Effector memory CD4-positive, alpha-beta T cell (primary cell): ENCODE results near the gene LSAMP.

Experiments used
- DNase-seq, 3 donors: peaks; one replicate each; pipeline ENCODE4 v3.0.0-alpha.2; 2020
- H3K27ac ChIP-seq: 2 replicates; pipeline ENCODE4 v1.7.0; 2013; ENCODE audit warnings: mild to moderate bottlenecking, low read length, moderate library complexity; ENCODE audit not compliant: insufficient read depth, poor library complexity, severe bottlenecking
- H3K27me3 ChIP-seq: replicated peaks from 2 replicates; pipeline ENCODE4 v1.7.0; 2013; ENCODE audit warnings: mild to moderate bottlenecking, low read length; ENCODE audit not compliant: insufficient read depth, control insufficient read depth, poor library complexity, severe bottlenecking
- H3K36me3 ChIP-seq: 2 replicates; pipeline ENCODE4 v1.7.0; 2013; ENCODE audit warnings: mild to moderate bottlenecking, low read length, moderate library complexity; ENCODE audit not compliant: control insufficient read depth, insufficient read depth
- H3K4me1 ChIP-seq: 2 replicates; pipeline ENCODE4 v1.7.0; 2013; ENCODE audit warnings: low read length, mild to moderate bottlenecking; ENCODE audit not compliant: control insufficient read depth, insufficient read depth, poor library complexity, severe bottlenecking
- H3K4me3 ChIP-seq: 2 replicates; pipeline ENCODE4 v1.7.0; 2013; ENCODE audit warnings: low read length, low read depth, mild to moderate bottlenecking; ENCODE audit not compliant: insufficient read depth, poor library complexity, severe bottlenecking
- H3K9me3 ChIP-seq: 2 replicates; pipeline ENCODE4 v1.7.0; 2013; ENCODE audit warnings: mild to moderate bottlenecking, low read length, moderate library complexity; ENCODE audit not compliant: control insufficient read depth

The LSAMP gene

DNA sequence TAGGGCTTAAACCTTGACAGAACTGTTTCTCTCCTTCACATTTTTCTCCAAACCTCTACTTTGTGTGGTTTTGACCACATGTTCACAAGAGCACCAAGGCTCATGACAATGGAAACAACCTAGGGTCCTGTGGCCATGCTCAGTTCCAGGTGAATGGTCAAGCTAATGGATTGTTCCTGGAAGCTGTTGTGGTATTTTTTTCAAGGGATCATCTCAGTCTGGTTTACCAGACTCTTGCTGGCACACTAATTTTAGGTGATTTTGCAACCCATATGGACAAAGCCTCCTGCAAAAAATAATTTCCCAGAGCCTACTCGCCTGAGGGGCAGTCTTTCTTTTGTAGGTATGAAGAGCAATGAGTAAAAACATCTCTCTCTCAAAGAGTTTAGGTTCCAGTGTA is 67.2 kb downstream of the LSAMP start:
- Histone ChIP-seq H3K36me3 (no peaks in the 10 kb centered on the region), H3K9me3 (no peaks in the 10 kb centered on the region), H3K4me1 (no peaks in the 10 kb centered on the region), H3K4me3 (no peak overlapping the region), H3K27ac (no peak overlapping the region), H3K27me3 (no peaks in the 10 kb centered on the region)
- no peak for DNase-seq

DNA sequence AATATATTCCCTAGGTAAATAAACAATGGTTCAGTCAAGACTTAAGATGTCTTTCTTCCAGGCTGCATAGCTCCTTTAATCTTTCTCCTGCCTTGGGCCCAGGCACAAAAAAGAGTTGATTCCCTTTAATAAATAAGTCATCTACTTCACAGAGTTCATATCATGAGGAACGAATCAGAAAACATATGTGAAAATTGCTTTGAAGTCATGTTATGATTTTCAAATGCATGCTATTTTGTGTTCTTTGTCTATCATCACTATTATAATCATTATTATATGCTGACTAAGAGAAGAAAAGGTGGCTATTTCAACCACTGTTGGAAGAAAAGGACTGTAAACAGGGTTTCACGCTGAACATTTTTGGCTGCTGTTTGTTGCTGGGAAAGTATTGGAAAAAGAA is 70.4 kb downstream of the LSAMP start:
- no peaks in the 10 kb centered on the region for H3K27me3 ChIP-seq
- no peaks in the 10 kb centered on the region for H3K9me3 ChIP-seq
- no peak for DNase-seq
- no peaks in the 10 kb centered on the region for H3K36me3 ChIP-seq
- no peak overlapping the region for H3K27ac ChIP-seq
- no peaks in the 10 kb centered on the region for H3K4me1 ChIP-seq
- H3K4me3 ChIP-seq, result no peak overlapping the region

DNA sequence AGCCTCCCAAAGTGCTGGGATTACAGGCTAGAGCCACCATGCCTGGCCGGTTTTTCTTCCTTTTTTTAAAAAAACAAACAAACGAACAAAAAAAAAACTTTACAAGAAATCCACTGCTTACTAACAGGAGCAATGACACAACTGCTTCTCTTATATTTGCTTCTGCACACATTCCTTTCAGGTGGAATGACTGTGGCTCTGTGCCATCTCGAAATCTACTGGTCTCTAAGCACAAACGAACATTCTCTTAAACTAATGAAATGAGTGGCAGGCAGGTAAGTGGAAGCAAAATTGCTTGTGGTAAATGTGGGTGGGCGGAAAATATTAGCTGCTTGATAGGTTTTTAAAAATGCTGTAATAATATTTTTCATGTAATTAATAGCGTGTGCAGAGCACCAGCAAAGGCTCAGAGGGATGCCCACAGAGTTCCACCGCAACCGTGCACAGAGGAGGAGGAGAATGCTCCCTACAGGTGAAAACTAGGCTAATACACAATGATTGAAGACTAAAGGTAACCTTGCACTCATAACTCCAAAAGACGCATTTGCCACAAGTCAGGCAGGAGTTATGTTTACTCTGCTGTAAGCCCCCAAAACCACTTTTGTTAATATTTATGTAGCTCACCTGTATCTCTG is 77.4 kb downstream of the LSAMP start:
- H3K4me1 ChIP-seq, result no peaks in the 10 kb centered on the region
- no peak overlapping the region for H3K27ac ChIP-seq
- H3K27me3 ChIP-seq, result no peaks in the 10 kb centered on the region
- DNase-seq, result no peak
- H3K36me3 ChIP-seq, result no peaks in the 10 kb centered on the region
- H3K4me3 ChIP-seq, result no peak overlapping the region
- H3K9me3 ChIP-seq, result no peaks in the 10 kb centered on the region

DNA sequence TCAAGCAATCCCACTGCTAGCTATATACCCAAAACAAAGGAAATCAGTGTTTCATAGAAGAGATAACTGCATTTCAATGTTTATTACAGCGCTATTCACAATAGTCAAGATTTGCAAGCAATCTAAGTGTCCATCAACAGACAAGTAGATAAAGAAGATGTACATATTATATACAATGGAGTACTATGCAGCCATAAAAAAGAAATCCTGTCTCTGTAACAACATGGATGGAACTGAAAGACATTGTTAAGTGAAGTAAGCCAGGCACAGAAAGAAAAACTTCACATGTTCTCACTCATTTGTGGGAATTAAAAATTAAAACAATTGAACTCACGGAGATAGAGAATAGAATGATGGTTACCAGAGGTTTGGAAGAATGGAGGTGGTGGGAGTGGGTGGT is 89.2 kb downstream of the LSAMP start:
- no peak for DNase-seq
- Histone ChIP-seq H3K9me3 (no peaks in the 10 kb centered on the region), H3K36me3 (no peaks in the 10 kb centered on the region), H3K4me3 (no peak overlapping the region), H3K27me3 (no peaks in the 10 kb centered on the region), H3K4me1 (no peaks in the 10 kb centered on the region), H3K27ac (no peak overlapping the region)

DNA sequence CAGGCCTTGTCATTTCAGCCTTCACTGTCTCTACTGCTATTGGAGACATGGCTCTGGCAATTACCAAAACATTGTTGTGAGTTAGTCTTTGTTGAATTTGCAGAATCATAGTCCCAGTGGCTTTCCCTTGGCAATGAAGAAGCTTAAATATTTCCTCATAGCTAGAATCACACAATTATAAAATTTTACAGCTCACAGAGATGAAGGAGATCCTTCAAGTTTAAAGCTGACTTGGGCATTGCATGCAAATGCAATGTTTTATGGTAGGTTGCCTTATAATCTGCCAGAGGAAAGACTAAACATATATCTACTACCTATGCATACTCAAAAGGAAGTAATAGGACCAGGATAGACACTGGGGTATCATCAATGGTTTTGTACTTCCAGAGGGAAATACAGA is 90.9 kb downstream of the LSAMP start:
- H3K4me3 ChIP-seq, result no peak overlapping the region
- H3K27ac ChIP-seq, result no peak overlapping the region
- no peak for DNase-seq
- H3K36me3 ChIP-seq, result no peaks in the 10 kb centered on the region
- no peaks in the 10 kb centered on the region for H3K27me3 ChIP-seq
- H3K4me1 ChIP-seq, result no peaks in the 10 kb centered on the region
- H3K9me3 ChIP-seq, result no peaks in the 10 kb centered on the region

DNA sequence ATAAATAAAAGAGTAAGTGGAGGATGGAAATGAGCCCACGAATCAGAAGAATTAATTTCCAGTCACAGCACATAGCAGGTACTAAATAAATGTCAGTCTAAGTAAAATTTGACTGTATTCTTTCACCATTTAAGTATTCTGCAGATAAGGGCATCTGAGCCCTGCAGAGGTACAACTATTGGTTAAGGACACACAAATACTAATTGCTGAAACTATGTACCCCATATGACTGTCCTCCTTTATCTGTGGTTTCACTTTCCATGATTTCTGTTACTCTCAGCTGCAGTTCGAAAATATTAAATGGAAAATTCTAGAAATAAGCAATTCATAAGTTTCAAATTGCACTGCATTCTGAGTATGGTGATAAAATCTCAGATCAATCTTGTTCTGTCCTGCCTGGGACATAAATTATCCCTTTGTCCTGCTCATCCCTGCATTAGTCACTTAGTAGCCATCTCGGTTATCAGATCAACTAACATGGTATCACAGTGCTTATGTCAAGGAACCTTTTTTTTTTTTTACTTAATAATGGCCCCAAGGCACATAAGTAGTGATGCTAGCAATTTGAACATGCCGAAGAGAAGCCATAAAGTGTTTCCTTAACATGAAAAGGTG is 95.1 kb downstream of the LSAMP start:
- Histone ChIP-seq H3K9me3 (no peaks in the 10 kb centered on the region), H3K4me3 (no peak overlapping the region), H3K27ac (no peak overlapping the region), H3K27me3 (no peaks in the 10 kb centered on the region), H3K36me3 (no peaks in the 10 kb centered on the region), H3K4me1 (no peaks in the 10 kb centered on the region)
- no peak for DNase-seq

DNA sequence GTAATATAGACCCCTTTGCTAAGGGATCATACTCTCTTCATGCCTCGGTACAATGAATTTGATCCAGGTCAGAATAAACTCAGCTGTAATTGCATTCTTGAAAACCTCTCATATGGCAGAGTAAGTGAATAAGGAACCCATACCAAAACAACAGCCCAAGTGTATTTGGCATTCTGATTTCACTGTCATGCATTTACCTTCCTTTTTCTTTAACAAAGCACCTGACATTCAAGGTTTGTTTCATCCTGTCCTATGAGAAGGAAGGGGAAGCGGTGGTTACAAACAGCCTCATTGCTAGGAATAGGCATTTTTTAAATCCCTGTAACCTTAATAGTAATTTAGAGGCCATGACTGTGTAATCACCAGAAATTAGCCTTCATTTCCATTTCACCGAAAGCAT is 97.1 kb downstream of the LSAMP start:
- Histone ChIP-seq H3K9me3 (no peaks in the 10 kb centered on the region), H3K27ac (no peak overlapping the region), H3K4me1 (no peaks in the 10 kb centered on the region), H3K27me3 (no peaks in the 10 kb centered on the region), H3K36me3 (no peaks in the 10 kb centered on the region), H3K4me3 (no peak overlapping the region)
- DNase-seq, result no peak

DNA sequence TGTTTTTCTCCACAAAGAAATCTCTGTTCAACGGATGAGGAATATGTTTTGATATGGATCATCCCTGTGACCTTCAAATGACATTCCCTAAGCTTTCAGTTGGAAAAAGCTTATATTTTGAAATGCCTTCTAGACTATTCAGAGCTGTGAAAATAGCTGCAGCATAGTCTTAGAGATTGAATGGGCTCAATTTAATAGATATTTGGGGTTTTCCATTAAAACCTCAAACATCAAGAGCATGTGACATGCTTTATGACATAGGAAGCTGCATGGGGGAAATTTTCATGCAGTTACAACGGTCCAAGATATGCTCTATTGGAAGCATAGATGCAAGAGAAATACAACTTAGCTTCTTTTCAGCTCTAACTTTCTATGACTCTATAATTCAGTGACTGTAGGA is 102.8 kb downstream of the LSAMP start:
- H3K27ac ChIP-seq, result no peak overlapping the region
- H3K4me1 ChIP-seq, result no peaks in the 10 kb centered on the region
- H3K4me3 ChIP-seq, result no peak overlapping the region
- no peaks in the 10 kb centered on the region for H3K27me3 ChIP-seq
- DNase-seq, result no peak
- H3K36me3 ChIP-seq, result no peaks in the 10 kb centered on the region
- H3K9me3 ChIP-seq, result no peaks in the 10 kb centered on the region

DNA sequence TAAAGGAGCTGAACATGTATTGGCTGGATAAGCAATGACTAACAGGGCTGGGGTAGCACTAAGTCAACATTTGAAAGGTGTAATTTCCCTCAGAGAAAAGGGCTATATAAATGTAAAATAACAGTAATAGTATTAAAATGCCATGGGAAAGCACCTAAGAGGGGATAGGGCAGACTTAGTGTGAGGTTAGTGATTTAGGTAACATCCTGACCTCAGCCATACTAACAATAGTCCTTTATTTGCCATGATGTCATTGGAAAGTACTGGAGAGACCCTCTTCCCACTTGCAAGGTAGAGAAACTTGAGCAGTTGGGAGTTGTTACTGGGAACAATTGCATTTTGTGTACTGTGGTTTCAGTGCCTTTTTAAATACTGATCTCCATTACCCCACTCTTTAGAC is 103.4 kb downstream of the LSAMP start:
- no peaks in the 10 kb centered on the region for H3K27me3 ChIP-seq
- no peak for DNase-seq
- no peak overlapping the region for H3K4me3 ChIP-seq
- H3K4me1 ChIP-seq, result no peaks in the 10 kb centered on the region
- no peak overlapping the region for H3K27ac ChIP-seq
- H3K9me3 ChIP-seq, result no peaks in the 10 kb centered on the region
- no peaks in the 10 kb centered on the region for H3K36me3 ChIP-seq

DNA sequence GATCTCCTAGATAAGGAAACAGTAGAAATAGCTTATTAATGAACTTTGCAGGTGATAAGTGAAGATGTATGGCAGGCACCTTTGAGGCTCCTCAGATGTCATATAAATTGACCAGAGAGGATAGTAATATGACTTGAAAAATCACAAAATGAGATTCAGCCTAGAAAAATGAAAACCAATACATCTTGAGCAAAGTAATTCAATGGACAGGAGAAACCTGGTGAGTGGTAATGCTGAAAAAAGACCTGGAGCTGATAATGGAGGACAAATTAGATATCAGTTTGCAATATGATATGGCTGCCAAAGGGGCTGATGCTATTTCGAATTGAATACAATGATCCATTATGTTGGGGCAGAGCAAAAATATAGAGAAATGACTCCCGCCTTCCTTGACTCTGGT is 103.9 kb downstream of the LSAMP start:
- Histone ChIP-seq H3K27me3 (no peaks in the 10 kb centered on the region), H3K9me3 (no peaks in the 10 kb centered on the region), H3K4me1 (no peaks in the 10 kb centered on the region), H3K36me3 (no peaks in the 10 kb centered on the region), H3K4me3 (no peak overlapping the region), H3K27ac (no peak overlapping the region)
- DNase-seq, result no peak
